ENCODE measurements around the gene C17orf107.

C17orf107 gene

GRCh38 chr17:4938069-4938491, 38.7 kb downstream of the C17orf107 start:
- no peak for DNase-seq

GRCh38 chr17:4938688-4939545, 39.6 kb downstream of the C17orf107 start:
- no peak for DNase-seq

- DNase-seq, result no peak
Observed at GRCh38 chr17:4939546-4939795, 40.1 kb downstream of the C17orf107 start.

- peak; percentile 99 for DNase-seq
Observed at GRCh38 chr17:4939796-4940554, 40.6 kb downstream of the C17orf107 start, which contains the start of the genes RNF167 and SLC25A11. Gene RNF167, plus strand, starts transcription at chr17:4940268. Its CDS starts 642 bp downstream, at chr17:4940910. Gene SLC25A11, minus strand, starts transcription at chr17:4940046. Its CDS starts 136 bp downstream, at chr17:4939910.

GRCh38 chr17:4940555-4941318, 41.4 kb downstream of the C17orf107 start:
- DNase-seq, result no peak

- no peak for DNase-seq
Observed at GRCh38 chr17:4941319-4941610, 41.9 kb downstream of the C17orf107 start.

GRCh38 chr17:4942760-4943508, 43.6 kb downstream of the C17orf107 start:
- no peak for DNase-seq

GRCh38 chr17:4944163-4944553, 44.8 kb downstream of the C17orf107 start:
- DNase-seq, result no peak

GRCh38 chr17:4944554-4945175, 45.3 kb downstream of the C17orf107 start:
- no peak for DNase-seq

- DNase-seq, result no peak
Observed at GRCh38 chr17:4945176-4945943, 46.0 kb downstream of the C17orf107 start.

GRCh38 chr17:4945944-4946280, 46.6 kb downstream of the C17orf107 start:
- no peak for DNase-seq

GRCh38 chr17:4946312-4946976, 47.1 kb downstream of the C17orf107 start:
- no peak for DNase-seq

- DNase-seq, result no peak
Observed at GRCh38 chr17:4947010-4947410, 47.7 kb downstream of the C17orf107 start.

GRCh38 chr17:4947411-4948165, 48.3 kb downstream of the C17orf107 start:
- DNase-seq, result peak; percentile 20

GRCh38 chr17:4948166-4948930, 49.0 kb downstream of the C17orf107 start, which contains the start of gene PFN1:
Gene PFN1, minus strand, starts transcription at chr17:4948530. Its CDS starts 136 bp downstream, at chr17:4948394.
- peak; percentile 69 for DNase-seq

- DNase-seq, result peak; percentile 77
Observed at GRCh38 chr17:4948931-4949320, 49.6 kb downstream of the C17orf107 start.

GRCh38 chr17:4949321-4950074, 50.2 kb downstream of the C17orf107 start:
- no peak for DNase-seq

- DNase-seq, result no peak
Observed at GRCh38 chr17:4950075-4950745, 50.9 kb downstream of the C17orf107 start.
